HS-5 (cell line): Measurements from ENCODE around the gene P2RX2.

Experiments used
- DNase-seq: peaks from one replicate; pipeline ENCODE4 v3.0.0-alpha.2; 2012; ENCODE audit warnings: low read depth

Gene P2RX2

GRCh38 chr12:132618683-132619043, at the start of gene P2RX2:
Gene P2RX2 (plus strand): TSS chr12:132618776. CDS start chr12:132618817, 41 bp downstream.
- no peak for DNase-seq

- no peak for DNase-seq
Measured at GRCh38 chr12:132568826-132569480, 49.6 kb upstream of the P2RX2 start.

- no peak for DNase-seq
Measured at GRCh38 chr12:132569856-132570480, 48.6 kb upstream of the P2RX2 start.

- no peak for DNase-seq
Measured at GRCh38 chr12:132570635-132571034, 47.9 kb upstream of the P2RX2 start.

- DNase-seq, result no peak
Measured at GRCh38 chr12:132571051-132571450, 47.5 kb upstream of the P2RX2 start.

- no peak for DNase-seq
Measured at GRCh38 chr12:132571598-132571997, 47.0 kb upstream of the P2RX2 start.

- DNase-seq, result no peak
Measured at GRCh38 chr12:132572106-132572505, 46.5 kb upstream of the P2RX2 start.

GRCh38 chr12:132572801-132573760, 45.5 kb upstream of the P2RX2 start:
- no peak for DNase-seq

- DNase-seq, result no peak
Measured at GRCh38 chr12:132574271-132574996, 44.1 kb upstream of the P2RX2 start.

GRCh38 chr12:132575661-132576060, 42.9 kb upstream of the P2RX2 start:
- DNase-seq, result no peak

- no peak for DNase-seq
Measured at GRCh38 chr12:132576701-132577100, 41.9 kb upstream of the P2RX2 start.

GRCh38 chr12:132577191-132577920, 41.2 kb upstream of the P2RX2 start:
- DNase-seq, result no peak

- DNase-seq, result no peak
Measured at GRCh38 chr12:132578118-132578517, 40.5 kb upstream of the P2RX2 start.

- DNase-seq, result no peak
Measured at GRCh38 chr12:132578826-132579225, 39.8 kb upstream of the P2RX2 start.

- DNase-seq, result no peak
Measured at GRCh38 chr12:132579744-132580143, 38.8 kb upstream of the P2RX2 start.

GRCh38 chr12:132580701-132581292, 37.8 kb upstream of the P2RX2 start:
- no peak for DNase-seq

- DNase-seq, result no peak
Measured at GRCh38 chr12:132581348-132582057, 37.1 kb upstream of the P2RX2 start.

- DNase-seq, result no peak
Measured at GRCh38 chr12:132582058-132582420, 36.5 kb upstream of the P2RX2 start.

GRCh38 chr12:132582582-132583410, 35.8 kb upstream of the P2RX2 start:
- DNase-seq, result no peak

GRCh38 chr12:132583411-132583710, 35.2 kb upstream of the P2RX2 start:
- no peak for DNase-seq
